Measurements from ENCODE around the gene NALF2.

Gene NALF2

DNA sequence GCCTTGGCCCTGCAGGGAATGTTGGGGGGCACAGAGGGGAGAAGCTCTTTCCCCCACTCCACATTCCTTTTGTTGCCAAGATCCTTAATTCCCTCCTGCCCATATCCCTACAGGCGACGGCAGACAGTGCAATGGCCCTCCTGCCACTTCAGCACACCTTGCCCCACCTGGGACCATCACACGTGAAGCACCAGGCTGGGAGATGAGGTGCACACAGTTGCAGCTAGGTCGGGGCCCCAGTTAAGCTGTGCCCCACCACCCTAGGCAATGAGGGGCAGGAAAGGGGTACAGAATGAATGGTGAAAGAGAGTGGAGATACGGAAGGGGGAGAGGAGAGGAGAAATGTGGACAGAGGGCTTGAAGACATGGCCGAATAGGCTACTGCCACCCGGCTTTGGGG, 26.2 kb downstream of the NALF2 start:
- no peak for DNase-seq (ENCODE audit: low read depth)

DNA sequence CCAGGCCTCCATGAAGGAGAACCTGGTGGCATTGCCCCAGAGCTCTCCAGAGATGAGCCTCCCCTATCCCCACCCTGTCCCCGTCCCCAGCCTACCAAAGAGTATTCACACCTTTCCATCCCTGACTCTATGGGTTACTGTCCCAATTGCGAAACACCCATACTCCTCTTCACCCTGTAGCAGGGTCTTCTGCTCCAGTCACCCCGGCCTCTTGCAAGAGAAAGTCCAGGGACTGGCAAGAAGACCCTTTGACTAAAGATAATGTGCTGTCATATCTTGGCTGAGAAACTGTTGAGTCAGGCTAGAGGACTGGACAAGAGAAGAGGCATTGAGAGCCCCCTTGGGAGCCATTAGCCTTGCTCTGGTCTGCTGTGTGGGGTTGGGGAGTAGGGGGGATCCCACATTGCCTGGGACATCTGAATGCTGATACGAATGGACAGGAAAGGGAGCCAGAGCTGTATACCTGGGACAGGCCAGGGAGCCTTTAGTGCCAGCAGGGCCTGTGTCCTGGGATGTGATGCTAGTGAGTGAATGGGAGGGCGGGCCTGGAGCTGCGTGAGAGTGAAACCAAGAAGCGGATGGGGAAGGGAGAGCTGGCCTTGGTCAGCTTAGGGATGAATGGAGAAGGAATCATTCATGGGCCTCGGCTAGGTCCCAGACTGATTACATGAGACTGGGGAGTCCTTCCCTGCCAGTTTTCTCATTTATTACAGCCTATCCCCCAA, 27.1 kb downstream of the NALF2 start:
- DNase-seq (ENCODE audit: low read depth) = no peak

DNA sequence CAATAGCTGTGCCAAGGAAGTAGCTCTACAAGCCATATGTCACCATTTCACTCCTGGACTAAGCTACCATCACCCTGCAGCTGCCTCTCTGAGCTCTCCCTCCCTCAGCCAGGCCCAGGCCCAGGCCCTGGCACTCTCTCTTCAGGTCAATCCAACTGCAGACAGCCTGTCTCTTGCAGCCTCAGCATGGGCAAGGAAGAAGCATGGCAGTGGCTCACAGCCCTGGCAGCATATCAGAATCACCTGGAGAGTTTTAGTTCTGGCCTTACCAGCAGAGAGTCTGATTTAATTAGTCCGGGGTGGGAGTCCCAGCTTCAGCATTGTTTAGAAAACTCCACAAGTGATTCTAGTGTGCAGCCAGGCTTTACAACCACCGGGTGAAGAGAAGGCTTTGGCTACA, 31.5 kb downstream of the NALF2 start:
- no peak for DNase-seq (ENCODE audit: low read depth)

DNA sequence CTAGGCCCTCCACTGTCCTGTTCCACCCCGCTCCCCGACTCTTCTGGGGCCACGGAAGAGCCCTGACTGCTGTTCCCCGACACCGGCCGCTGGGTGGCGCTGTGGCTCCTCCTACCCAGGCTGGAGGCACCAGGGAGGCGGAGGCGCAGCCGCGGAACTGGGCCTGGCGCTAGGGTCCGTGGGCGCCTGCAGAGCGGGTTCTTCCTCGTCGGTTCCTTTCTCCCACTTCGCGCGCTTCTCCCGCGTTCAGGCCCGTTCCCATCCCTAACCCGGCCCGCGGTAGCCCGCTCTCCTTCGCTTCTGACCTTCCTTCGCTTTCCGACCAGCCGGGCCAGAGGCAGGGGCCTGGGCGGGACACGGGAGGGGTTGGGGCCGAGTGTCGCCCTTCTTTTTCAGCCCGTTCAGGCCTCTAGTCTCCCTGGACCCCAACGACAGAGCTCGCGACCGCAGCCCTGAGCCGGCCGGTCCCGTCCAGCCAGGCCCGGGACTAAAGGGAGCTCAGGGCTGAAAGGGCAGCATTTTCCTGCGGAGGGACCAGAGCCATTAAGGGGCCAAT, 34.3 kb downstream of the NALF2 start:
- no peak for DNase-seq (ENCODE audit: low read depth)

DNA sequence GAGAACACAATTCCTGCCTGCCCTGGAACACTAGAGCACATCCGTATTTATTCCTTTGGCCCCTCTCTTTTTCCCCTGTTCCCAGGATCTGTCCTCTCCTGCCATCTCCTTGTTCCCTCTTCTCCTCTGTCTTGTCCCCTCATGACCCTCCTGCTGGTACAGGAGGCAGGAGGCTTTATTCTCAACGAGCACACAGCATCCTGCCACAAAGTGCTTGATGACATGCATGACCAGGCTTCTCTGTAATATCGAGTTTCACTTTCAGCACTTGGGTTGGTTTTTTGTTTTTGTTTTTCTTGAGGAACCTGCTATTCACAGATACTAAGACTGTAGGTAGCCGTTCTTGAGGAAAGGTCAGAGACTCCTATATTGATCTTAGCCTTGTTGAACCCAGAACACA, 35.3 kb downstream of the NALF2 start:
- DNase-seq (ENCODE audit: low read depth) = no peak

DNA sequence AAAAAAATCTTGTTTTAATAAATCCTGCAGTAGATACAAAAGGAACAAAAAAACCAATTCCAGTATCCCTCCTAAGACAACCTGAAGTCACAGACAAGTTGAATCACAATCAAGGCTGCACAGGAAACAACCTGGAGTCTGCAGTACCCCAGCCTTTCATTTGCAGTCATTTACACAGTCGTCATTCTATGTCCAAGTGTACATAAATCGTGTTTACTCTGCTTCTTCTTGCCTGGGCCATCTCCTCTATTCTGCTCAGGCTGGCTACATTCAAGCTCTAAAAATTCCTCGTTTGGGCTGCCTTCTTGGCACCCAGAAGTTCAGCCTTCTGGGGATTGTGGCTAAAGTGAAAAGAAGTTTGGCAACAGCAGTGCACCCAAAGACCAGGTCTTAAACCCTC, 37.8 kb downstream of the NALF2 start:
- no peak for DNase-seq (ENCODE audit: low read depth)

DNA sequence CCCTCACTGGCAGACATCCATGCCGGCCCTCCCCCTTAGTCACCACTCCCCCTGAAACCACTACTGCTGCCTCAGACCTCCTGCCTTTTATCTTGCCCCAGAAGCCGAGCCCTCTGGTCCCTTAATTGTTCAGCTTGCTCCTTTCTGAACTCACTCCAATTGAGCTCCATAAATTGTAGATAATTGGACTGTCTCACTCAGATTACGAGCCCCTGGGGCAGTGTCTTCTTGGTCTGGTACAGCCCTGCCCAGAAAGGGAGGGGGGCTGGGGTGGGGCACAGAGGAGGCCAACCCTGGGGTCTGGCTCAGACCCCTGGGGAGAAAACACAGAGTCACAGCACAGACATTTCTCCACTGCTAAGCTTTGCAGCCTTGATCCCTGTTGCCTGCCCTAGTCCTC, 39.4 kb downstream of the NALF2 start:
- DNase-seq (ENCODE audit: low read depth) = no peak

DNA sequence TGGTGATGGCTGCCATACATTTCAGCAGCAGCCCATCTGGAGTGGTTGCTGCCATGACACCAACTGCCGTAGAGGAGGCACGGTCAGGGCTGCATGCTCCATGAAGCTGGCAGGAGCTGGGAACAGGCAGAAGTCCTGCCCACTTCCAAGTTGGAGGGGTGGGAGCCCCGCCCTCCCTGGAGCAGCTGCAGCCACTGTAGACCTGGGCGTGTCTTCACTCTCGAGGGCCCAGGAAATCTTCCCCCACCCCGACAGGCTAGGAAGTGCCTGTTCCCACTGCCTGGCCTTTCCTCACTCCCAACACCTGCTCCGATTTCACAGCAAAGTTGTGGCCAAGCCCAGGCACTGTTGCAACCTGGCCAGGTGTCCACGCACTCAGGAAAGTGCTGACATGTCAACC, 42.3 kb downstream of the NALF2 start:
- DNase-seq (ENCODE audit: low read depth) = no peak

DNA sequence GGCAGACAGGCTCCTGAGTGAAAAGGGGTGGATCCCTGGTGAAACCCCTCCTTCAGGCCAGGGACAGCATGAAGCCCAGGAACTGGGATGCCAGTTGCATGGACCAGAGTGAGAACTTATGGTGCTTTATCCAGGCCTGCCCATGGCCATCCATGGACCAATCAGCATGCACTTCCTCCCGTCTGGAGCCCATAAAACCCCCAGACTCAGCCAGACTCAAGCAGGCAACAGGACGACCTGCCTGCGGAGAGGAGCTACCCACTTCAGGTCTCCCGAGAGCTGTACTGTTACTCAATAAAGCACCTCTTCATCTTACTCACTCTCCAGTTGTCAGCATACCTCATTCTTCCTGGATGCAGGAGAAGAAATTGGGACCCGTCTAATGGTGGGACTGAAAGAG, 42.9 kb downstream of the NALF2 start:
- DNase-seq (ENCODE audit: low read depth) = no peak

DNA sequence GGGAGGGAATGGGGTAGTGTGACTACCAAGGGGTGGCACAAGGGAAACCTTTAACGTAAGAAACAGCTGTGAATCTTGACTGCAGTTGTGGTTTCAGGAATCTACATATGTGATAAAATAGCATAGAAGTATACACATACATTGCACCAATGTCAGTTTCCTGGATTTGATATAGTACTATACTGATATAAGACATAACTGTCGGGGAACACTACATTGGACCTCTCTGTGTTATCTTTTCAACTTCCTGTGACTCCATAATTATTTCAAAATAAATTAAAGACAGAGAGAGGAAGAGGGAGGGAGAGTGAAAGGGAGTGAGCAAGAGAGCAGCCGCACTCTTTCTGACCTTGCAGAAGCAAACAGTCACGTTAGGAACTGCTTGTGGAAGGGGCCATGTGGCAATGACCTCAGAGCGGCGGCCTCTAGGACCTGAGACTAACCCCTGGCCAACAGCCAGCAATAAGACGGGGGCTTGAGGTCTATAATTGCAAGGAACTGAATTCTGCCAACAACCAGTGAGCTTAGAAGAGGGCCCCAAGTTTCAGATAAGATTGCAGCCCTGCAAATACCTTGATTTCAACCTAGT, 47.4 kb downstream of the NALF2 start:
- no peak for DNase-seq (ENCODE audit: low read depth)

DNA sequence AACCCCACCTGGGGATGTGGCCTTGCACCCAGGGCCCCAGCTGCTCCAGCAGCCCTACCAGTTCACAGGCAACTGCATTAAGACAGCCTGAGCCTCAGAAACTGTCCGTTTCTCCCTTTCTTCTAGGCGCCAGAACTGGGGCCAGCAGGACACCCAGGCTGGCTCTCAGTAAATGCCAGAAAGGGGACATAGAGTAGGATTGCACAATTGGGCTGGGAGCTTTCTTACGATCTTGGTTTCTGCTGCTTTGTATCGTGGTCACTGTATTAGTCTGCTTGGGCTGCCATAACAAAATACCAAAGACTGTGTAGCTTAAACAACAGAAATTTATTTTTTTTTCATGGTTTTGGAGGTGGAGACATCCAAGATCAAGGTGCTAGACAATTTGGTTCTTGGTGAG, 48.4 kb downstream of the NALF2 start:
- no peak for DNase-seq (ENCODE audit: low read depth)

All from non-pigmented ciliary epithelial cell (primary cell).